ENCODE measurements around the gene ULK3. TPM values are rescaled to one million over a fixed set of nuclear protein-coding genes. Genes with fewer than 3 reads are reported as not detected.
A peak's percentile ranks its signal among the peaks of the same experiment; 100 is the strongest.

Gene ULK3
- total RNA-seq, 1 donor from 2014 or later = 52.1 TPM

GRCh38 chr15:74787251-74788041, 55.5 kb downstream of the ULK3 start:
- DNase-seq (ENCODE audit: low spot score) = peak; percentile 89
- H3K4me3 Mint-ChIP-seq = peak overlapping the region; percentile 86
- H3K9me3 Mint-ChIP-seq = no peaks in the 10 kb centered on the region
- intact Hi-C loops (cut with micrococcal nuclease) = loop anchor here (1.0 to 10.0 kb wide), 7 partner anchors 7 to 837 kb away; partner anchors contain the start of genes ARID3B, PPCDC, RPP25 and SNUPN
- no peaks in the 10 kb centered on the region for H3K27me3 Mint-ChIP-seq (ENCODE audit: insufficient read depth)
- H3K27ac Mint-ChIP-seq = peak overlapping the region; percentile 98
- peaks cover 65% of the 10 kb centered on the region for H3K4me1 Mint-ChIP-seq (ENCODE audit: low read depth)
- H3K36me3 Mint-ChIP-seq (ENCODE audit: low read depth) = peaks cover 56% of the 10 kb centered on the region

GRCh38 chr15:74786551-74787165, 56.3 kb downstream of the ULK3 start:
- DNase-seq (ENCODE audit: low spot score) = no peak
- intact Hi-C loops (cut with micrococcal nuclease) = loop anchor here (1.0 to 10.0 kb wide), 4 partner anchors 9 to 838 kb away; partner anchors contain the start of genes ARID3B, PPCDC and SNUPN
- peaks cover 57% of the 10 kb centered on the region for H3K4me1 Mint-ChIP-seq (ENCODE audit: low read depth)
- H3K4me3 Mint-ChIP-seq = peak overlapping the region; percentile 86
- H3K9me3 Mint-ChIP-seq = no peaks in the 10 kb centered on the region
- no peaks in the 10 kb centered on the region for H3K27me3 Mint-ChIP-seq (ENCODE audit: insufficient read depth)
- peak overlapping the region; percentile 98 for H3K27ac Mint-ChIP-seq
- H3K36me3 Mint-ChIP-seq (ENCODE audit: low read depth) = peaks cover 49% of the 10 kb centered on the region

Other genes with a start within 250 kb of the ULK3 start
- gene CLK3, start 227.3 kb downstream of the ULK3 start, total RNA-seq = 103 and 107 TPM in 2 replicates
- 58.4 and 61.4 TPM in 2 replicates for gene EDC3, start 147.1 kb downstream of the ULK3 start, total RNA-seq
- gene CYP1A1, start 117.6 kb downstream of the ULK3 start, total RNA-seq = 0.29 and 0.37 TPM in 2 replicates
- not detected in 2 replicates for gene CYP1A2, start 94.3 kb downstream of the ULK3 start, total RNA-seq
- gene CSK, start 61.1 kb downstream of the ULK3 start, total RNA-seq = 348 and 362 TPM in 2 replicates
- gene LMAN1L, start 30.3 kb downstream of the ULK3 start, total RNA-seq = 0.75 and 0.93 TPM in 2 replicates
- 0.17 and 0.29 TPM in 2 replicates for gene CPLX3, start 16.5 kb downstream of the ULK3 start, total RNA-seq
- gene SCAMP2, start 30.2 kb upstream of the ULK3 start, total RNA-seq = 93.7 and 103 TPM in 2 replicates
- 57.7 and 62.8 TPM in 2 replicates for gene MPI, start 46.9 kb upstream of the ULK3 start, total RNA-seq
- 72.6 and 73.2 TPM in 2 replicates for gene FAM219B, start 63.7 kb upstream of the ULK3 start, total RNA-seq
- gene COX5A, start 94.9 kb upstream of the ULK3 start, total RNA-seq = 273 and 290 TPM in 2 replicates
- 13.3 and 15.3 TPM in 2 replicates for gene RPP25, start 113.6 kb upstream of the ULK3 start, total RNA-seq
- gene SCAMP5, start 152.4 kb upstream of the ULK3 start, total RNA-seq = 2.0 and 3.5 TPM in 2 replicates
- gene PPCDC, start 180.4 kb upstream of the ULK3 start, total RNA-seq = 25.0 and 27.1 TPM in 2 replicates